Dendritic cell treated with granulocyte-macrophage colony-stimulating factor and Interleukin-4, amounts not matched to agents 40 ng/mL and 50 ng/mL, for 4 days (primary cell): Measurements from ENCODE around the gene PKD1L1.
A peak's percentile ranks its signal among the peaks of the same experiment; 100 is the strongest.

Experiments used
- H3K27ac Mint-ChIP-seq: one replicate; pipeline ENCODE4 v1.8.0; 2022; ENCODE audit warnings: mild to moderate bottlenecking, mixed read lengths
- H3K27me3 Mint-ChIP-seq: one replicate; pipeline ENCODE4 v1.8.0; 2022; ENCODE audit warnings: mild to moderate bottlenecking, mixed read lengths
- H3K36me3 Mint-ChIP-seq: one replicate; pipeline ENCODE4 v1.8.0; 2022; ENCODE audit warnings: low read depth, mixed read lengths
- H3K4me1 Mint-ChIP-seq: one replicate; pipeline ENCODE4 v1.8.0; 2022; ENCODE audit warnings: low read depth, mixed read lengths
- H3K4me3 Mint-ChIP-seq: one replicate; pipeline ENCODE4 v1.8.0; 2022; ENCODE audit warnings: mild to moderate bottlenecking, moderate library complexity, mixed read lengths
- H3K9me3 Mint-ChIP-seq: one replicate; pipeline ENCODE4 v1.8.0; 2022; ENCODE audit warnings: mixed read lengths
- intact Hi-C: fragments of 100-400 bp; cut with micrococcal nuclease; formaldehyde crosslinking; loops from one replicate; pipeline ENCODE4 v1.15.0; 2022

PKD1L1 gene

DNA sequence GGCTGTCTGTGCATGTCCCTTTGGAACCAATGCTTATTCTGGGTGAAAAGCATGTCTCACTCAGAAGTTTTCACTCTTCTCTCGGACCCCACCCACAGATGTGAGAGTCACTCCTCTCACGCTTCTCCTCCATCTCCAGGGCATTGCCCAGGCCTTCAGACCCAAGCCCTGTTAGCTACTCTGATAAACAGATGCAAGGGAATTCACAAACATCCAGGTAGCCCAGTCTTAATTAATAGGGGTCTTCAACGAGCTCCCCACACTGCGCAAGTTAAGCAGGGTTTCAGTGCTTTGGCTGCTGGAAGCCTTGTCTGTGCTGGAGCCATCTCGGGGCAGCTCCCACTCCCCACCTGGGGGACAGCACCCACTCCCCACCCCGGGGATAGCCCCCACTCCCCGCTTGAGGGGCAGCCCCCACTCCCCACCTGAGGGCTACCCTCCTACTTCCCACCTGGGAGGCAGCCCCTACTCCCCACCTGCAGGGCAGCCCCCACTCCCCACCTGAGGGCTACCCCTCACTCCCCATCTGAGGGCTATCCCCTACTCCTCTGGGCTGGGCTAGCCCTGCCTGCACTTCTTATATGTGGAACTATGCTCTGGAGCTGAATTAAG lies 8.7 kb downstream of the PKD1L1 start:
- Mint-ChIP-seq H3K27me3 (peaks cover 2% of the 10 kb centered on the region), H3K36me3 (no peaks in the 10 kb centered on the region), H3K4me1 (peaks cover 71% of the 10 kb centered on the region), H3K9me3 (no peaks in the 10 kb centered on the region), H3K27ac (peak overlapping the region; percentile 69), H3K4me3 (no peak overlapping the region)
- intact Hi-C loops = loop anchor here (10.0 kb wide), 1 partner anchor 65 kb away; no protein-coding TSS in a partner anchor

- no peaks in the 10 kb centered on the region for H3K36me3 Mint-ChIP-seq
- intact Hi-C loops = no loop called here
- H3K27ac Mint-ChIP-seq = no peak overlapping the region
- no peak overlapping the region for H3K4me3 Mint-ChIP-seq
- H3K9me3 Mint-ChIP-seq = no peaks in the 10 kb centered on the region
- H3K4me1 Mint-ChIP-seq = peaks cover 76% of the 10 kb centered on the region
- peaks cover 2% of the 10 kb centered on the region for H3K27me3 Mint-ChIP-seq
These were observed 9.6 kb downstream of the PKD1L1 start for GRCh38 chr7:47938574-47939165.

DNA sequence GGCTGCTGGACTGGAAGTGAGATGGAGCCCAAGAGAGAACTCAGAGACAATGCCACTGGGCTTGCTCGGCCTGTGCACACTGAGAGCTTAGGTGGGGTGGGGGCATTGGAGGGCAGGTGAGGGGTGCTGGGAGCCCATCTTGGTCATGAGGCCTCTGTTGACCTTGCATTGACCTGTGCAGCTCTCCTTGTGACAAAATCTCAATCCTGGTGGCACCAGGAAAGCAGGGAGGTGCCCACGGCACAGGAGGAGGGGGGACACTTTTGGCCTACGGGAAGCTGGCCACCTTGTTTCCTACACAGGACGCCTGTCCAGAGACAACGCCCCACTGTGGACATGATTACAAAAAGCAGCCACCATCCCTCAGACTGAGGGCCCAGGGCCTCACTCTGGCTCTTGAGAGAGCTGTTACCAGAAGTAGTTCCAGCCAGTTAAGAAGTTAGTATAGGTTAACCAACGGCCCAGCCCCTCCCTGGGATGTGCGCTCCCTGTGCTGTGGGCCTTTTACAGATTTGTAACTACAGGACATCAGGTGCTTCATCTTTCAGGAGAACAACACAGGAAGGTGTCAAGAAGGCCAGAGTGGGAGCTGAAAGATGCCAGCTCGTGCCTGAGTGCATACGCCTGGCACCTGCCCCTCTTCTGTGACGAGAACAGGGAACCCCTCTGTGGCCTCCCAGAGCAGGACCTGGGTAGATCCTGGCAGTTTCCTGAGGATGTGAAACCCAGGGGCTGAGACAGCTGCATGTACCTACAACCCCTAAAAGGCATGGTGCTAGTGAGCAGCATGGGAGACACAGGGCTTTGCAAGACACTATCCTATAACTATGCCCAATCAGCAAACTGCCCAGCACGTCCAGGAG lies 10.3 kb downstream of the PKD1L1 start:
- no peaks in the 10 kb centered on the region for H3K36me3 Mint-ChIP-seq
- peaks cover 2% of the 10 kb centered on the region for H3K27me3 Mint-ChIP-seq
- peak overlapping the region; percentile 9 for H3K27ac Mint-ChIP-seq
- peaks cover 77% of the 10 kb centered on the region for H3K4me1 Mint-ChIP-seq
- H3K4me3 Mint-ChIP-seq = no peak overlapping the region
- intact Hi-C loops = no loop called here
- H3K9me3 Mint-ChIP-seq = no peaks in the 10 kb centered on the region

- no peaks in the 10 kb centered on the region for H3K9me3 Mint-ChIP-seq
- peaks cover 83% of the 10 kb centered on the region for H3K4me1 Mint-ChIP-seq
- peak overlapping the region; percentile 9 for H3K27ac Mint-ChIP-seq
- H3K4me3 Mint-ChIP-seq = no peak overlapping the region
- intact Hi-C loops = no loop called here
- peaks cover 2% of the 10 kb centered on the region for H3K27me3 Mint-ChIP-seq
- H3K36me3 Mint-ChIP-seq = no peaks in the 10 kb centered on the region
These were observed 11.1 kb downstream of the PKD1L1 start for GRCh38 chr7:47937065-47937687.

GRCh38 chr7:47936323-47936722 lies 11.9 kb downstream of the PKD1L1 start:
- H3K27ac Mint-ChIP-seq = no peak overlapping the region
- H3K4me3 Mint-ChIP-seq = no peak overlapping the region
- peaks cover 77% of the 10 kb centered on the region for H3K4me1 Mint-ChIP-seq
- no peaks in the 10 kb centered on the region for H3K9me3 Mint-ChIP-seq
- peaks cover 2% of the 10 kb centered on the region for H3K27me3 Mint-ChIP-seq
- H3K36me3 Mint-ChIP-seq = no peaks in the 10 kb centered on the region
- intact Hi-C loops = no loop called here

- H3K27me3 Mint-ChIP-seq = peaks cover 2% of the 10 kb centered on the region
- H3K4me1 Mint-ChIP-seq = peaks cover 67% of the 10 kb centered on the region
- H3K4me3 Mint-ChIP-seq = no peak overlapping the region
- no peak overlapping the region for H3K27ac Mint-ChIP-seq
- H3K36me3 Mint-ChIP-seq = no peaks in the 10 kb centered on the region
- no peaks in the 10 kb centered on the region for H3K9me3 Mint-ChIP-seq
- intact Hi-C loops = no loop called here
These were observed 12.9 kb downstream of the PKD1L1 start for GRCh38 chr7:47935336-47935735.

- H3K4me1 Mint-ChIP-seq = peaks cover 62% of the 10 kb centered on the region
- H3K27ac Mint-ChIP-seq = no peak overlapping the region
- intact Hi-C loops = no loop called here
- no peaks in the 10 kb centered on the region for H3K9me3 Mint-ChIP-seq
- peaks cover 2% of the 10 kb centered on the region for H3K27me3 Mint-ChIP-seq
- no peak overlapping the region for H3K4me3 Mint-ChIP-seq
- H3K36me3 Mint-ChIP-seq = no peaks in the 10 kb centered on the region
These were observed 13.4 kb downstream of the PKD1L1 start for GRCh38 chr7:47934831-47935230.

DNA sequence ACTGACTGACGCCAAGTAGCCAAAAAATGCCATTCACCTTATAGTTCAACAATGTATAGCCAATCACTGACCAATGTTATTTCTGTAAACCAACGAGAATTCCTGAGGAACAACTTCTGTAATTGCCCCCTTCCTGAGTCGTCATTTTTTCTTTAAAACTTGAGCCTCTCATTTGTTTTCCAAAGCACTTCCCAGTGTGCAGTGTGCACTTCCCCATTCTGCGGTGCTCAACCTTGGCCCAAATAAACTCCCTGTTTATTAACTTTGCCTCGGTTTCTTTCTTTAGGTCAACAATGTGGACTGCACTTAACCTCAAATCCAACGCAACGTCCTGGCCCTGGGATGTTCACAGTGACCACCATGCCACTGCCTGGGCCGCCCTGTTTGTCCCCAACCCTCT lies 15.1 kb downstream of the PKD1L1 start:
- H3K9me3 Mint-ChIP-seq = no peaks in the 10 kb centered on the region
- no peak overlapping the region for H3K27ac Mint-ChIP-seq
- H3K36me3 Mint-ChIP-seq = no peaks in the 10 kb centered on the region
- intact Hi-C loops = no loop called here
- H3K27me3 Mint-ChIP-seq = peaks cover 2% of the 10 kb centered on the region
- H3K4me1 Mint-ChIP-seq = peaks cover 46% of the 10 kb centered on the region
- H3K4me3 Mint-ChIP-seq = no peak overlapping the region

- Mint-ChIP-seq H3K27ac (no peak overlapping the region), H3K4me3 (no peak overlapping the region), H3K36me3 (no peaks in the 10 kb centered on the region)
These were observed 15.7 kb downstream of the PKD1L1 start for GRCh38 chr7:47932466-47933037.

GRCh38 chr7:47932016-47932415 lies 16.2 kb downstream of the PKD1L1 start:
- Mint-ChIP-seq H3K36me3 (no peaks in the 10 kb centered on the region), H3K27ac (no peak overlapping the region), H3K9me3 (no peaks in the 10 kb centered on the region), H3K27me3 (peaks cover 2% of the 10 kb centered on the region), H3K4me3 (no peak overlapping the region), H3K4me1 (peaks cover 34% of the 10 kb centered on the region)
- intact Hi-C loops = no loop called here

More at GRCh38 chr7:47932466-47933037, 15.7 kb downstream of the PKD1L1 start:
- intact Hi-C loops = no loop called here
- Mint-ChIP-seq H3K4me1 (peaks cover 39% of the 10 kb centered on the region), H3K27me3 (peaks cover 2% of the 10 kb centered on the region), H3K9me3 (no peaks in the 10 kb centered on the region)

DNA sequence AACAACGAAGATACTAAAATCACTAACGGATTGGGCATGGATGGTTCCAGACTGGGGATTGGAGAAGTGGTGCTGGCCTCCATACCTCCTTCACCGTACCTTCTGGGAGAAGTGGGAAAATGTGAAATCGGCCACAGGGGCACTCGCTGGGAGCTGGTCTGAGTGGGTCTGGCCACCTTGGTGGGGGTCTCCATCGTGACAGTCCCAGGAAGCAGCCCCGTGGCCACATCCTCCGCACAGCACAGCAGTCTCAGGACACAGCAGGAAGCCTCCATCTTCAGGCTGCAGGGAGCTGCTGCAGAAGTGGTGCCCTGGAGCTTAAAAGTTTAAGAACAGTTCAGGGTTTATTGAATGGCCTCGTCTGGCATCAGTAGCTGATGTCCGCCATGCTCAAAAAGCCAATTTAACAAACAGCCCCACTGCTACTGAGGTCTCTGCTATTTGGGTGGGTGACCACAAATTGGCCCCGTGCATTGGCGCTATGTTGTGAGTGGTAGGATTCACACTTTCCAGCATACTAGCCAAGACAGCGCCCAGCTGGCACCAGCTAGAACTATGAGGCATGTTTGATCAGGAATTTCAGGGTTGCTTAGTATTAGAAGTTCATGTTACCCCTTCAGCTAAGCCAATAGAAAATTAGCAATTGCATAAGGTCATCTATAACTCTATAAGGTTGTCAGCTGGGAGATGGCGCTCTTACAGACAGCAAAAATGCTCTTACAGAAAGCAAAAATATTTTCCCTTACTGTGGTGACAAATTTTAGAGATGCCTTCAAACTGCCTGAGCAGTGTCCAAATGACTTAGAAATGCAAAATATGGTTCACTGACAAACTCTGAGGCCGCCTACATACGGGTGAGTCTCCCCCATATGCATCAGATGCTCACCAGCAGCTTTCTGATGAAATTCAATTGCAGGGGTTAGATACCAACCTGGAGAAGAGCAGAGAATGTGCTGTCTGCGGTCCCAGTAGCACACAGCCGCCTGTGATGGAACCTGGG lies 17.0 kb downstream of the PKD1L1 start:
- H3K9me3 Mint-ChIP-seq = no peaks in the 10 kb centered on the region
- peaks cover 26% of the 10 kb centered on the region for H3K4me1 Mint-ChIP-seq
- H3K4me3 Mint-ChIP-seq = no peak overlapping the region
- peaks cover 2% of the 10 kb centered on the region for H3K27me3 Mint-ChIP-seq
- no peaks in the 10 kb centered on the region for H3K36me3 Mint-ChIP-seq
- intact Hi-C loops = no loop called here
- no peak overlapping the region for H3K27ac Mint-ChIP-seq

DNA sequence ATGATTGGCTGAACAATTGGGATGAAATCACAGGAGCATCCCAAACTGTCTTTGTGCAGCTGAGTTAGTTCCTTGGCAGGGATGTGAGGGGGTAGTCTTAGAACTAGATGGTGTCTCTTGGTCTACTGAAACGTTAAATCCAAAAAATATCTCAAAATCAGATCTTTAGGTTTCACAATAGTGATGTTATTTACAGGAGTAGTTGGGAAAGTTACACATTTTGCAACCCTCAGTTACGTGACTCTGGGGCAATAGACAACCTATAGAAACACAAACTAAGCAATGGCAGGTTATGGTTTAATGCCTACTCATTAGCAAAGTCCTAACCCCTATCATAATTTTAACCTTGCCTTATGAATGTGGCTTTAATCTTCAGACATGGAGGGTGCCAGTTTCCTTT lies 24.0 kb downstream of the PKD1L1 start:
- H3K36me3 Mint-ChIP-seq = no peaks in the 10 kb centered on the region
- H3K27me3 Mint-ChIP-seq = peaks cover 18% of the 10 kb centered on the region
- peaks cover 7% of the 10 kb centered on the region for H3K9me3 Mint-ChIP-seq
- intact Hi-C loops = no loop called here
- H3K4me3 Mint-ChIP-seq = no peak overlapping the region
- H3K27ac Mint-ChIP-seq = no peak overlapping the region
- H3K4me1 Mint-ChIP-seq = no peaks in the 10 kb centered on the region
